T-helper 9 cell (primary cell): ENCODE measurements around the gene HOXB4.
A peak's percentile ranks its signal among the peaks of the same experiment; 100 is the strongest.

Source experiments
- DNase-seq: peaks from one replicate; pipeline ENCODE4 v3.0.0-alpha.2; 2020

HOXB4 gene

GRCh38 chr17:48558057-48558830 is 19.9 kb downstream of the HOXB4 start:
- no peak for DNase-seq

DNA sequence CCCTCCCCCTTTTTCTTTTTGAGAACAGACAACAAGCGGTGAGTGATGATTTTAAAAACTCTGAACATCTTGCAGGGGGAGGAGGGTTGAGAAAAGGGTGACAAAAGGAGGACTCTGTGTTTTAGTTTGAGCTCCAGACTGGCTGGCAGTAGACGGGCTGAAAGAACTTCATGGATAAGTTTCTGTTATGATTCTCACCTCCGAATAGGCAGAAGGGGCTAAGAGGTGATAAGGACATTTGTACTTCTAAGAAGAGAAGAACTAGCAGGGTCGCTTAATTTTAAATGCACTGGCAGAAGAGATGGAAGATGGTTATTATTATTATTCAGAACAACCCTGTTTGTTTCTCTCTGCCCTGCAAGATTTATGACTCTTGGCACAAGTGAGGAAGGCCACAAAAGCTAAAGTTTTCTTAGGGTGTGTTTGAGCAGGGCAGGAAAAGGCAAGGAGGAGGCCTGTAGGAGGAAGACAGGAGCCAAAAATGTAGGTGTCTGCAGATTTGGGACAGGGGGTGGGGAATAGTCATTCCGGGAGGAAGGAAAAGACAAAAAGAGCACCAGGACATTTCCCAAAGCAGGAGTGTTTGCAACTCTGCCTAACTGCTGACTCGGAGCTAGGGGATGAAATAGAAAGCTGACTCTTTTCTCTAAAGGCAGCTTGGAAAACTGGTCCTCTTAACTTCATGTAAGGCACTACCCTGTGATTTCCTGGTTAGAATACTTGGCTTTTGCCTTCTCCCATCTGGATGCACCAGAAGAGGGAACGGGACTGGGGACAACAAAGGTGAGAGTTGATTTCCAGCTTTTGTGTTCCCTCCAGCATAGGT is 21.4 kb downstream of the HOXB4 start:
- DNase-seq, result no peak

- DNase-seq, result no peak
These were observed 21.9 kb downstream of the HOXB4 start for GRCh38 chr17:48556229-48556575.

GRCh38 chr17:48555258-48556228 is 22.6 kb downstream of the HOXB4 start:
- no peak for DNase-seq

- no peak for DNase-seq
These were observed 23.5 kb downstream of the HOXB4 start for GRCh38 chr17:48554412-48555257.

- DNase-seq, result no peak
These were observed 24.3 kb downstream of the HOXB4 start for GRCh38 chr17:48553826-48554225.

DNA sequence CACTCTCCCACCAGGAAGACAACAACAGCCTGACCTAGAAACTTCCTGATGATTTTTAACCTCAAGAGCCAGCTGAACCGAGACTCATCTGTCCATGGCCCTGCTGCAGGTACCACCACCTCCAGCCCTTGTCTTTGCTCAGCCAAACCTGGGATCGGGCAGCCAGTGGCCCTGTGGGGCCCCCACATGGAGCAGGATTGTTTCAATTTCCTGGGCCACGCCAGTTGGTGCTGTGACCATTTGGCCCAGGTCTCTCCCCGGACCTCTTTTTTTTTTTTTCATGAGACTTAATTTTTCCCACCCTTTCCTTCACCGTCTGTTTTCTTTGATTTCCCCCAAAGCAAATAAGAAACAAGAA is 25.0 kb downstream of the HOXB4 start:
- DNase-seq, result no peak

- no peak for DNase-seq
These were observed 25.5 kb downstream of the HOXB4 start for GRCh38 chr17:48552466-48553189.

DNA sequence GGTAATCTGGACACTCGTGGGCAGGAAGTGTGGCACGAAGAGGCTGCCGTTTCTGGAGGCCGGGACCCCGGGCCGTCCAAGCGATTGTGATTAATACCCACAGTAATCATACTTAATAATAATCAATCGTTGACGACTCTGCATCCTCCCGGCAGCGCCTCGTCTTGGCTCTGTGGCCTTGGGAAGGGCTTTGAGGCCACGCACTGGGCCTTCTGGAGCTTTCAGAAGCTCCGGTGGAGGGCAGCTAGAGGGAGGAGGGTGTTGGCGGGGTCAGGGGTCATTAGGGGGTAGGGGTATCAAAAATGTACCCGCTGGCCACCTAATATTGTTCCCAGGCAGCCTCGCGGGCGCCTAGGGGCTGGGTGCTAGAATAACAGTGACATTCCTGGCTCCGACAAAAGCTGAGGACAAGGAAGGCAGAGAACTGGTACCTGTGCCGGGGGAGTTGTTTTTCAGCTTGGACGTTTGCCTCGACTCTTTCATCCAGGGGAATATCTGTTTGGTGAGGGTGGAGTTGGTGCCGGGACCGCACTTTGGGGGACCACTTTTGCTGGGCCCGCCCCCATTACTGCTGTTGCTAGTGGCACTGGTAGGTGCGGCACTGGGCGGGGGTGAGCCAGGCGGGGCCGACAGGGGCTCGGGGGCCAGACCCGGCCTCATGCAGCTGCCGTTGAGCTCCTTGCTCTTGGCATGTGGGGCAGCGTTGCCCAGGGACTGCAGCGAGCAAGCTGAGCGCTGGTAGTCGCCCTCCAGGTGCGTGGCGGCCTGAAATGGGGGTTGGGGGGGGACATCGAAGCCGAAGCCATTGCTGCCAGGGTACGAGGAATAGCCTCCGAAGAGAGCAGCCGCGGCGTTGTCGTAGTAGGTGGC is 26.3 kb downstream of the HOXB4 start:
- DNase-seq, result no peak

DNA sequence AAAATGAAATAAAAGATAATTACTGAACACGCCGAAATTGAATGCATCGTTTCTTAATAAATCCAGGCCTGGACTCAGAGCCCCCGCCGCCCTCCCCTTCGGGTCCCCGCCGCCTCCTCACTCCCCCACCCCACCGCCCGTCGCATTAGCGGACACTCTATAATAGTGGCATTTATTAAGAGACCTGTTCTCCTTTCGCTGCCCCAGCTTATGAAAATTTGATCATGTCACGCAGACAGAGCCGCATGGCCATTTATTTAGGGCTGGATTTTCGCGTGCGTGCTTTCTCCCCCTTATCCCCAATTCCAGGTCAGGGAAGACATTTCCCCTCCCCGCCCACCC is 27.0 kb downstream of the HOXB4 start:
- no peak for DNase-seq

DNA sequence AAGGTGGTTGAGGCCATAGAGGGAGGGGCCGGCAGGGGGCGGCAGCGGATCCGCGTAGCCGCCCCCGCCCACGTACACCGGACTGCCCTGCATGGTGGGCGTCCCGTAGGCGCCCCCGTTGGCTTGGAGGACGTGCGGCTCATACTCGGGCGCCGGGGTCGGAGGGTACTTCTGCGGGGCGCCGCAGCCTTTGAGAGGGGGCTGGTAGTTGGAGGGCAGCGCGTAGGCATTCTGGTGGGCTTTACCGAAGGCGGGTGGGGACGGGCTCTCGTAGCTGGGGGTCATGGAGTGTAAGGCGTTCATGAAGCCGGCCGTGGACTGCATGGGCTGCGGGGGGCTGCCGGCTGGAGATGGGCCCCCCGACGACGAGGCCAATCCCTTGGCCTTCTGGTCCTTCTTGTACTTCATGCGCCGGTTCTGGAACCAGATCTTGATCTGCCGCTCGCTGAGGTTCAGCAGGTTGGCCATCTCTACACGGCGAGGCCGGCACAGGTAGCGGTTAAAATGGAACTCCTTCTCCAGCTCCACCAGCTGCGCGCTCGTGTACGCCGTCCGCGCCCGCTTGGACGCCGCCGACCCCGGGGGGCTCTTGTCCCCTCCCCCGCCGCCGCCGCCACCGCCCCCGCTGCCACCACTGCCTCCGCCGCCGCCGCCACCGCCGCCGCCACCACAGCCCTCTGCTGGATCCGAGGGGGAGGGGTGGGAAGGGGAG is 27.5 kb downstream of the HOXB4 start:
- DNase-seq, result no peak

- no peak for DNase-seq
These were observed 28.1 kb downstream of the HOXB4 start for GRCh38 chr17:48549914-48550501.

GRCh38 chr17:48549281-48549630 is 28.9 kb downstream of the HOXB4 start:
- no peak for DNase-seq

- DNase-seq, result no peak
These were observed 29.4 kb downstream of the HOXB4 start for GRCh38 chr17:48548523-48549280.

DNA sequence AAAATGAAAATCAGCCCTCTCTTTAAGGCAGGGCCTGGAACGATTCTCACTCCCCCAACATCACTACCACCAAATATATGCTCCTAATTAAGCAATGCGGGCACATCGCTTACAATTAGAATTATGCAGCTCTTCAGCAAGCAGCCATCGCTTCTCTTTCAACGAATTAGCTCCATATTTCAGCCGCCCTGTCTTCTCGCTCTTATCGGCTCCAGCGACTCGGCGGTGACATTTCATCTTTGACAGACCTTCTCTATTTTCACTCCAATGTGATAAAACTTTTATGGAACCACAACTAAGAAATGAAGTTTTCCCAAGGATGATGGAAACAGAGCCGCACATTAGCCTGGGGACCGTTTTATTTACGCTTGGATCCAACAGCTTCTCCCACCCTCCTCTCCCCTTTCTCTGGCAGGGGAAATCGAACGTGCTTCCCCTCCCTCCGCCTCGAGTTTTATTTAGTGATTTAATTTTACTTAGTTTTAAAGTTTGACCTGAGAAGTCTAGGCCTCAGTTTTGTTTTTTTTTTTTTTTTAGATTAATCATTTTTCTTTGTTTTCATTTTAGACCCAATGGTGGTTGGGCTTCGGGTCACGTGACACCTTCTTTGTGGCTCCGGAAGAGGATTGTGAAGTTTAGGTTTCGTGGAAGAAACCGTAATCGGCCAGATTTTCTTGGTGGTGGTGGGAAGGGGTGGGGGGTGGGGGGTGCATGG is 30.2 kb downstream of the HOXB4 start:
- peak; percentile 38 for DNase-seq

DNA sequence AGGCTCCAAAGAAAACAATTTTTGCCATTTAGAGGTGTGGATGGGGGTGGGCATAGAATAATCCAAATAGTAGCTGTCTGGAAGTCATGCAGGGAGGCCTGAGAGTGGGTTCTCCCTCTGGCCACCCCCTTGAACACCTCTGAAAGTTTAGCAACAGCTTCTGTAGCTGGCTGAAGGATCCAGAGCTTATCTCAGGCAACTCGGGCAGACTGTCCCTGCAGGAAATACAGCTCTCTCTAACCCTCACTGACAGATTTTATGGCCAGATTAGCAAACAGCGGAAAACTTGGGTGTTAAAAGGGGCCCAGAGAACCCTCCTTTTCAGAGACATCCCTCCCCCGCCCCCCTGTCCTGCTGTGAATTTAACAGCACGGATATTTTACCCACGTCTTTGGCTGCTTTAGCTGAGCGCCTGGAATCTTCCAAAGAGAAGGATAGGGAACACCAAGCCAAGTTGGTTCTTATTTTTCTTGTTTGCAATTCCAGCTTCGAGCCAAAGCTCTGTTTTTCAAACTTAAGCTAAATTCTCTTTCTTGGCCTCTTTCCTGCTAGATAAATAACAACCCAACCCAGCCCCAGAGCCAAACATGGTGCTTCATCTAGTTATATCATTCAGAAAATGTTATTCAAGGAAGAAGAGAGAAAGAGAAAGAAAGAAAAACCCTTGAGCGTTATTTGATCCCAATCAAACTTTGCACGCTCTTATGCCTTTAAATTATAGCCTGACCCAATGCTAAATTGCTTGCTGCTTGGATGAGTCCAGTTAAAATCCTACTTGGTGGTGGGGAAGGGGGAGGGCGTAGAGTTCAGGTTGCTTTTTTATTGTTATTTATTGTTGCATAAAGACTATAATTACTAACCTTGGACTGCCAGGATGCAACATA is 31.0 kb downstream of the HOXB4 start:
- no peak for DNase-seq
